DND-41 (cell line): ENCODE data around the gene CEP131.

ENCODE experiments used
- EZH2 ChIP-seq: IDR thresholded peaks from 3 replicates; pipeline ENCODE4 v1.6.1; 2012; ENCODE audit warnings: borderline replicate concordance, low read depth, mild to moderate bottlenecking, moderate library complexity, low read length, inconsistent platforms; ENCODE audit not compliant: severe bottlenecking
- TF ChIP-seq, protein P1 (sequence below): IDR thresholded peaks from 2 replicates; pipeline ENCODE4 v1.5.1; 2012; ENCODE audit warnings: borderline replicate concordance, low read length, moderate library complexity, mild to moderate bottlenecking; ENCODE audit not compliant: poor library complexity, severe bottlenecking; ENCODE audit errors: extremely low read depth

- TF ChIP-seq EZH2, result no peak
- TF ChIP-seq, protein P1, sequence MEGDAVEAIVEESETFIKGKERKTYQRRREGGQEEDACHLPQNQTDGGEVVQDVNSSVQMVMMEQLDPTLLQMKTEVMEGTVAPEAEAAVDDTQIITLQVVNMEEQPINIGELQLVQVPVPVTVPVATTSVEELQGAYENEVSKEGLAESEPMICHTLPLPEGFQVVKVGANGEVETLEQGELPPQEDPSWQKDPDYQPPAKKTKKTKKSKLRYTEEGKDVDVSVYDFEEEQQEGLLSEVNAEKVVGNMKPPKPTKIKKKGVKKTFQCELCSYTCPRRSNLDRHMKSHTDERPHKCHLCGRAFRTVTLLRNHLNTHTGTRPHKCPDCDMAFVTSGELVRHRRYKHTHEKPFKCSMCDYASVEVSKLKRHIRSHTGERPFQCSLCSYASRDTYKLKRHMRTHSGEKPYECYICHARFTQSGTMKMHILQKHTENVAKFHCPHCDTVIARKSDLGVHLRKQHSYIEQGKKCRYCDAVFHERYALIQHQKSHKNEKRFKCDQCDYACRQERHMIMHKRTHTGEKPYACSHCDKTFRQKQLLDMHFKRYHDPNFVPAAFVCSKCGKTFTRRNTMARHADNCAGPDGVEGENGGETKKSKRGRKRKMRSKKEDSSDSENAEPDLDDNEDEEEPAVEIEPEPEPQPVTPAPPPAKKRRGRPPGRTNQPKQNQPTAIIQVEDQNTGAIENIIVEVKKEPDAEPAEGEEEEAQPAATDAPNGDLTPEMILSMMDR, result no peak
Observed at GRCh38 chr17:81160747-81161453, 61.9 kb downstream of the CEP131 start.
